ENCODE data around the gene SRXN1.

SRXN1 gene

GRCh38 chr20:608970-609369, 44.0 kb downstream of the SRXN1 start (continued):
- no peak for TF ChIP-seq EGR2 (tag by site-specific recombination; IDR thresholded peaks at IDR 0.05; ENCODE audit: low read depth)

DNA sequence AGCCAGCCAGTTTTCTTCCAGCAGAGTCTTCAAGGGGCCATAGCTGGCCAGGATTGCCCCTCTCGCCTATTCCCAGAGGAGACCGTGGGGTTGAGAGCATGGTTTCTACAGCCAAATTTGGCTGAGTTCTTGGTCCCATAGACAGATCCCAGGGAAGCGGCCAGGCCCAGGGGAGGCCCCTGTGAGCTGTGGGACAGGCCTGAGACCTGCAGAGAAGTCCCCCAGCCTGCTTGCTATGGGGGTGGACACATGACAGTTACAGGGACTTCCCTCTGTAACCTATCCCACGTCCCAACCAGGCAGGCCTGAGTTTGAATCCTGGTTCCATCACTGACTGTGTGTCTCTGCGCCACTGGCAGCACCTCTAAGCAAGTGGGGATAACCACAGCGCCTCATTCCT, 45.5 kb downstream of the SRXN1 start:
- ChIA-PET CTCF (interaction anchor here (0.6 kb wide), 1 partner anchor 45 kb away, joined by 3 read pairs; no protein-coding TSS in a partner anchor), POLR2A (interaction anchor here (0.5 kb wide), 1 partner anchor 30 kb away, joined by 3 read pairs; no protein-coding TSS in a partner anchor)
- TF ChIP-seq ZNF488 (tag by site-specific recombination; IDR thresholded peaks at IDR 0.05) (no peak), ZNF707 (tag by site-specific recombination; IDR thresholded peaks at IDR 0.05) (no peak), ZNF792 (tag by site-specific recombination; IDR thresholded peaks at IDR 0.05) (no peak)
- Histone ChIP-seq H3K9me3 (ENCODE audit: control insufficient read depth, insufficient read depth, low read depth, low read length) (no peaks in the 10 kb centered on the region), H3K4me3 (ENCODE audit: low read depth, low read length) (no peak overlapping the region), H3K36me3 (ENCODE audit: control insufficient read depth in 2 of 2, insufficient read depth in 1 of 2, low read length in 2 of 2) (no peaks in the 10 kb centered on the region), H3K4me1 (ENCODE audit: control insufficient read depth, insufficient read depth, low read length) (no peaks in the 10 kb centered on the region), H3K27ac (ENCODE audit: extremely low read depth, low read depth, low read length) (no peak overlapping the region)

DNA sequence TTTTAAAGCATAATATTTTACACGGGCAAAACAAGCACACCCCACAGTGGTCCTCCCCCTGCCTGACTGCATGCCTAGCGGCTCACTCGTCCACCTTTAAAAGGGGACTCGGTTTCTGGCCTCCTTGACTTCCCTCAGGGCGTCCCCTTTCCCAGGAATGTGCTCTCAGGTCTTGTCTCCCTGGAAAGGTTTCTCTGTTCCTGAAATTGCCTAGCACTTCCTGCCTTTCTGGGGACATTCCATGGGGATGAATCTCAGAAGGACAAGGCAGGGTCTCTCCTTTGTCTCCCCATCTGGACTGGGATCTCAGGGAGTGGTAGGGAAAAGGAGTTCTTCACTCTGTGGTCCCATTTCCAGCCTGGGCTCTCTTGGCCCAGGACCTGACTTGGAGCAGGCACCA, 47.8 kb downstream of the SRXN1 start:
- ChIA-PET CTCF (interaction anchor here (1.9 kb wide), 1 partner anchor 40 kb away, joined by 8 read pairs; no protein-coding TSS in a partner anchor), POLR2A (no interaction called here)
- TF ChIP-seq YY2 (tag by site-specific recombination; IDR thresholded peaks at IDR 0.05) (no peak), ZNF335 (tag by site-specific recombination; conservative IDR thresholded peaks at IDR 0.05) (peak; percentile 29; the same call in 1 of the 2 replicates)

DNA sequence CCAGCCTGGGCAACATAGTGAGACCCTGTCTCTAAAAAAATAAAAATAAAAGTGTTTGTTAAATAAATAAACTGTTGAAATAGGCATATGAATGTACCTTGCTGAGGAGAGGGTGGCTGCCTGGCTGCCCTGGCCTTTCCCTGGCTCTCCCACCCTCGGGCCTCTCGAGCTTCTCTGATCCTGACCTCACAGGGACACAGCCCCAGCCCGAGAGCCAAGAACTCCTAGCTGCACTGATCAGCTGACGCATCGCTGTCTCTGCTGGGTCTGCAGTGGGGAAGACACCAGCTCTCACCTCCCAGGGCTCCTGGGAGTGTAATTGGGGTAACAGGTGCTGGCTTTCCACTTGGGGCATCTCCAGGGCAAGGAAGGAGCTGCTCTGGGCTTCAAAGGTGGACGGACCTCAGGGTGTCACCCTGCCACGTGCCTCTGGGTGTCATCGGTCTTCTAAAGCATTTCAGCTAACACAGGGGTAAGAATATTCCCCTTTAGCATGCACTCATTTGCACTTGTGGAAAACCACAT, 49.8 kb downstream of the SRXN1 start:
- POLR2A ChIA-PET: interaction anchor here (1.0 kb wide), 1 partner anchor 42 kb away, joined by 3 read pairs; no protein-coding TSS in a partner anchor
- CTCF ChIA-PET: interaction anchor here (1.1 to 3.2 kb wide), 3 partner anchors 16 to 64 kb away, joined by 3 to 11 read pairs (median 9); no protein-coding TSS in a partner anchor
- no peaks in the 10 kb centered on the region for H3K4me1 ChIP-seq (ENCODE audit: control insufficient read depth, insufficient read depth, low read length)
- H3K9me3 ChIP-seq (ENCODE audit: control insufficient read depth, insufficient read depth, low read depth, low read length): no peaks in the 10 kb centered on the region
- no peaks in the 10 kb centered on the region for H3K36me3 ChIP-seq (ENCODE audit: control insufficient read depth in 2 of 2, insufficient read depth in 1 of 2, low read length in 2 of 2)
- TF ChIP-seq, protein P1, sequence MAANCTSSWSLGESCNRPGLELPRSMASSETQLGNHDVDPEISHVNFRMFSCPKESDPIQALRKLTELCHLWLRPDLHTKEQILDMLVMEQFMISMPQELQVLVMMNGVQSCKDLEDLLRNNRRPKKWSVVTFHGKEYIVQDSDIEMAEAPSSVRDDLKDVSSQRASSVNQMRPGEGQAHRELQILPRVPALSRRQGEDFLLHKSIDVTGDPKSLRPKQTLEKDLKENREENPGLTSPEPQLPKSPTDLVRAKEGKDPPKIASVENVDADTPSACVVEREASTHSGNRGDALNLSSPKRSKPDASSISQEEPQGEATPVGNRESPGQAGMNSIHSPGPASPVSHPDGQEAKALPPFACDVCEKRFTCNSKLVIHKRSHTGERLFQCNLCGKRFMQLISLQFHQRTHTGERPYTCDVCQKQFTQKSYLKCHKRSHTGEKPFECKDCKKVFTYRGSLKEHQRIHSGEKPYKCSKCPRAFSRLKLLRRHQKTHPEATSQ (tag by site-specific recombination; IDR thresholded peaks at IDR 0.05): no peak
- TF ChIP-seq SCRT2 (tag by site-specific recombination; IDR thresholded peaks at IDR 0.05) (peak; percentile 33; the same call in 1 of the 2 replicates), ZNF792 (tag by site-specific recombination; IDR thresholded peaks at IDR 0.05) (no peak), GLIS1 (tag by site-specific recombination; IDR thresholded peaks at IDR 0.05) (peak; percentile 45; the same call in 1 of the 2 replicates), ZNF174 (tag by site-specific recombination; IDR thresholded peaks at IDR 0.05) (no peak), ZNF239 (tag by site-specific recombination; IDR thresholded peaks at IDR 0.05) (no peak), ZIC2 (tag by site-specific recombination; IDR thresholded peaks at IDR 0.05) (no peak), ZNF548 (tag by site-specific recombination; IDR thresholded peaks at IDR 0.05) (no peak), ZNF529 (tag by site-specific recombination; IDR thresholded peaks at IDR 0.05; ENCODE audit: insufficient replicate concordance) (no peak)
- no peak overlapping the region for H3K27ac ChIP-seq (ENCODE audit: extremely low read depth, low read depth, low read length)
- H3K4me3 ChIP-seq (ENCODE audit: low read depth, low read length): no peak overlapping the region

More for the DNA sequence above, 47.8 kb downstream of the SRXN1 start:
- Histone ChIP-seq H3K4me3 (ENCODE audit: low read depth, low read length) (no peak overlapping the region), H3K9me3 (ENCODE audit: control insufficient read depth, insufficient read depth, low read depth, low read length) (no peaks in the 10 kb centered on the region), H3K36me3 (ENCODE audit: control insufficient read depth in 2 of 2, insufficient read depth in 1 of 2, low read length in 2 of 2) (no peaks in the 10 kb centered on the region), H3K4me1 (ENCODE audit: control insufficient read depth, insufficient read depth, low read length) (no peaks in the 10 kb centered on the region), H3K27ac (ENCODE audit: extremely low read depth, low read depth, low read length) (no peak overlapping the region)

Data from HEK293 (cell line).